HEK293 (cell line): ENCODE results near the gene SERINC2.
"Not testable (repeated sequence)": the region's sequence is repeated elsewhere in the genome, so short reads cannot be mapped to it uniquely, and the experiment has no call there.

ENCODE experiments used
- CTCF ChIA-PET: fragments of 350-600 bp; formaldehyde crosslinking; extraction: SDS; loops from one replicate; lab custom pipeline; 2021; ENCODE audit warnings: antibody characterized with exemption; lab: Yijun Ruan, JAX
- POLR2A ChIA-PET: fragments of 300-600 bp; formaldehyde crosslinking; extraction: SDS; loops from one replicate; lab custom pipeline; 2020; ENCODE audit warnings: antibody characterized with exemption, inconsistent platforms; lab: Yijun Ruan, JAX
- H3K27ac ChIP-seq: fragments of 200-500 bp; sonication (Bioruptor generic); 2 replicates; pipeline ENCODE4 v1.5.1; 2014; ENCODE audit warnings: low read depth, low read length, control low read depth, inconsistent platforms; ENCODE audit errors: extremely low read depth
- H3K36me3 ChIP-seq, 2 experiments: fragments of 200-500 bp in 1 of 2; sonication (Bioruptor generic) in 1 of 2; 1 replicate in 1 of 2; 2 replicates in 1 of 2; pipeline ENCODE4 v1.5.1; 2014 to 2017; ENCODE audit warnings: inconsistent platforms in 2 of 2, low read length in 2 of 2; ENCODE audit not compliant: control insufficient read depth in 2 of 2, insufficient read depth in 1 of 2
- H3K4me1 ChIP-seq: fragments of 200-500 bp; sonication (Bioruptor generic); 2 replicates; pipeline ENCODE4 v1.5.1; 2014; ENCODE audit warnings: mild to moderate bottlenecking, low read length, inconsistent platforms; ENCODE audit not compliant: control insufficient read depth, insufficient read depth
- H3K4me3 ChIP-seq: 2 replicates; pipeline ENCODE4 v1.5.1; 2011; ENCODE audit warnings: low read depth, mild to moderate bottlenecking, control low read depth, low read length, moderate library complexity
- H3K9me3 ChIP-seq: fragments of 200-500 bp; sonication (Bioruptor generic); 2 replicates; pipeline ENCODE4 v1.5.1; 2014; ENCODE audit warnings: low read depth, low read length, inconsistent platforms; ENCODE audit not compliant: control insufficient read depth, insufficient read depth
- PRDM1 ChIP-seq: fragments of 450-650 bp; formaldehyde crosslinking; IDR thresholded peaks from 2 replicates; pipeline ENCODE4; 2016; ENCODE audit warnings: missing biosample characterization, missing genetic modification characterization
- SETDB1 ChIP-seq: IDR thresholded peaks from one replicate; pipeline ENCODE4 v1.6.1; 2017; ENCODE audit warnings: mild to moderate bottlenecking, low read length, moderate library complexity, mixed read lengths; ENCODE audit not compliant: insufficient read length
- ZBTB26 ChIP-seq: fragments of 450-650 bp; formaldehyde crosslinking; optimal IDR thresholded peaks from 2 replicates; pipeline ENCODE3; 2016; ENCODE audit warnings: missing biosample characterization, mild to moderate bottlenecking, missing genetic modification characterization
- ZFP69B ChIP-seq: fragments of 450-650 bp; formaldehyde crosslinking; IDR thresholded peaks from 2 replicates; pipeline ENCODE4 v1.5.1; 2016; ENCODE audit warnings: missing biosample characterization, missing genetic modification characterization
- ZNF18 ChIP-seq: fragments of 450-650 bp; formaldehyde crosslinking; IDR thresholded peaks from 2 replicates; pipeline ENCODE4 v1.5.1; 2016; ENCODE audit warnings: missing biosample characterization, missing genetic modification characterization
- ZNF350 ChIP-seq: fragments of 450-650 bp; formaldehyde crosslinking; IDR thresholded peaks from 2 replicates; pipeline ENCODE4 v1.5.0; 2017; ENCODE audit warnings: missing biosample characterization, mild to moderate bottlenecking, missing genetic modification characterization
- ZNF37A ChIP-seq: fragments of 450-650 bp; IDR thresholded peaks from 2 replicates; pipeline ENCODE4 v1.5.1; 2018; ENCODE audit warnings: missing biosample characterization, missing genetic modification characterization
- ZNF501 ChIP-seq: fragments of 450-650 bp; formaldehyde crosslinking; IDR thresholded peaks from 2 replicates; pipeline ENCODE4 v1.5.1; 2016; ENCODE audit warnings: missing biosample characterization, missing genetic modification characterization
- ZNF518A ChIP-seq: fragments of 450-650 bp; formaldehyde crosslinking; conservative IDR thresholded peaks from 2 replicates; pipeline ENCODE4 v1.5.1; 2016; ENCODE audit warnings: low read depth, missing biosample characterization, missing genetic modification characterization
- ZNF621 ChIP-seq: fragments of 450-650 bp; formaldehyde crosslinking; IDR thresholded peaks from 2 replicates; pipeline ENCODE4 v1.5.1; 2017; ENCODE audit warnings: missing biosample characterization, missing genetic modification characterization
- ZNF645 ChIP-seq: fragments of 450-650 bp; formaldehyde crosslinking; IDR thresholded peaks from 2 replicates; pipeline ENCODE4; 2016; ENCODE audit warnings: missing biosample characterization, missing genetic modification characterization
- ZNF660 ChIP-seq: fragments of 450-650 bp; IDR thresholded peaks from 2 replicates; pipeline ENCODE4 v1.5.1; 2018; ENCODE audit warnings: missing biosample characterization, mild to moderate bottlenecking, missing genetic modification characterization
- ZNF830 ChIP-seq: fragments of 450-650 bp; IDR thresholded peaks from 2 replicates; pipeline ENCODE4 v1.5.0; 2018; ENCODE audit warnings: missing biosample characterization, missing genetic modification characterization, low read depth, mild to moderate bottlenecking, moderate library complexity
- ZNF843 ChIP-seq: fragments of 450-650 bp; formaldehyde crosslinking; IDR thresholded peaks from 2 replicates; pipeline ENCODE4 v1.5.1; 2016; ENCODE audit warnings: missing biosample characterization, missing genetic modification characterization
- ZSCAN5A ChIP-seq: fragments of 450-650 bp; formaldehyde crosslinking; IDR thresholded peaks from 2 replicates; pipeline ENCODE4 v1.5.1; 2016; ENCODE audit warnings: missing biosample characterization, missing genetic modification characterization

The SERINC2 gene

GRCh38 chr1:31478167-31478566, 65.2 kb downstream of the SERINC2 start (continued):
- TF ChIP-seq ZBTB26 (tag by site-specific recombination), result no peak

- POLR2A ChIA-PET, result no interaction called here
- CTCF ChIA-PET, result no interaction called here
These were observed 66.8 kb downstream of the SERINC2 start for GRCh38 chr1:31479811-31480210.

GRCh38 chr1:31480426-31480825, 67.4 kb downstream of the SERINC2 start:
- H3K27ac ChIP-seq, H3K9me3 ChIP-seq, H3K36me3 ChIP-seq, CTCF ChIA-PET, H3K4me3 ChIP-seq, H3K4me1 ChIP-seq, POLR2A ChIA-PET: not testable (repeated sequence)

More at GRCh38 chr1:31479811-31480210, 66.8 kb downstream of the SERINC2 start:
- Histone ChIP-seq H3K36me3 (no peaks in the 10 kb centered on the region), H3K27ac (no peak overlapping the region), H3K9me3 (no peaks in the 10 kb centered on the region), H3K4me1 (no peaks in the 10 kb centered on the region), H3K4me3 (no peak overlapping the region)
- no peak for TF ChIP-seq ZNF518A
- no peak for TF ChIP-seq ZNF830 (tag by site-specific recombination)
- no peak for TF ChIP-seq ZNF645 (tag by site-specific recombination)
- no peak for TF ChIP-seq ZSCAN5A (tag by site-specific recombination)
- no peak for TF ChIP-seq ZNF501
- TF ChIP-seq ZNF350 (tag by site-specific recombination), result no peak
- TF ChIP-seq ZNF660 (tag by site-specific recombination), result no peak
- TF ChIP-seq ZNF843, result no peak

- Histone ChIP-seq H3K27ac (no peak overlapping the region), H3K9me3 (no peaks in the 10 kb centered on the region)
- TF ChIP-seq ZFP69B (tag by site-specific recombination) (no peak), SETDB1 (no peak), ZNF37A (tag by site-specific recombination) (no peak), PRDM1 (tag by site-specific recombination) (no peak), ZNF18 (tag by site-specific recombination) (no peak), ZNF621 (no peak)
- TF ChIP-seq, all 188 proteins: peak for 0
- Histone ChIP-seq H3K36me3 (no peaks in the 10 kb centered on the region), H3K4me3 (no peak overlapping the region), H3K4me1 (no peaks in the 10 kb centered on the region)
- ChIA-PET CTCF (interaction anchor here (1.1 to 1.5 kb wide), 2 partner anchors 88 to 136 kb away, joined by 3 read pairs; no protein-coding TSS in a partner anchor), POLR2A (no interaction called here)
These were observed 69.5 kb downstream of the SERINC2 start for GRCh38 chr1:31482482-31483011.
